Stimulated activated naive CD8-positive, alpha-beta T cell treated with anti-CD3 and anti-CD28 coated beads, Interleukin-15, Interleukin-2, amounts not matched to agents 100 ng/mL and 50 ng/mL, for 24 hours (primary cell): ENCODE data around the gene ZNF808.
"Not testable (repeated sequence)": the region's sequence is repeated elsewhere in the genome, so short reads cannot be mapped to it uniquely, and the experiment has no call there.

Experiments used
- H3K27ac Mint-ChIP-seq: one replicate; pipeline ENCODE4 v1.8.0; 2021; ENCODE audit warnings: mild to moderate bottlenecking, mixed read lengths
- H3K27me3 Mint-ChIP-seq: one replicate; pipeline ENCODE4 v1.8.0; 2021; ENCODE audit warnings: mixed read lengths
- H3K36me3 Mint-ChIP-seq: one replicate; pipeline ENCODE4 v1.8.0; 2021; ENCODE audit warnings: low read depth, mixed read lengths
- H3K4me1 Mint-ChIP-seq: one replicate; pipeline ENCODE4 v1.8.0; 2021; ENCODE audit warnings: low read depth, mixed read lengths
- H3K4me3 Mint-ChIP-seq: one replicate; pipeline ENCODE4 v1.8.0; 2021; ENCODE audit warnings: mild to moderate bottlenecking, mixed read lengths
- H3K9me3 Mint-ChIP-seq: one replicate; pipeline ENCODE4 v1.8.0; 2021; ENCODE audit warnings: mixed read lengths

Gene ZNF808

DNA sequence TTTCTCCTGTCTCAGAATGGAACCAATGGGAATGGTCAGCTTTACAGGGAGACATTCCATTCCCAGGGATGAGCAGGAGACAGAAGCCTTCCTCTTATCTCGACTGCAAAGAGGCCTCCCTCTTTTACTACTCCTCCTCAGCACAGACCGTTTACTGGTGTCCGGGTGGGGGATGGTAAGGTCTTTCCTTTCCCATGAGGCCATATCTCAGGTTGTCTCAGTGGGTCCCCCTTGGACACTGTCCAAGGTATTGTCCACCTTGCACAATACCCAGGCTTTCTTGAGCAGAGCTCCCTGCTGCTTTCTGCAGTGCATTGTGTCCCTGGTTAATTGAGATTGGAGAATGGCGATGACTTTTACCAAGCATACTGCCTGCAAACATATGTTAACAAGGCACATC, 7.5 kb upstream of the ZNF808 start:
- Mint-ChIP-seq H3K4me3 (no peak overlapping the region), H3K27ac (no peak overlapping the region), H3K36me3 (peaks cover 13% of the 10 kb centered on the region), H3K27me3 (peaks cover 6% of the 10 kb centered on the region), H3K9me3 (peaks cover 38% of the 10 kb centered on the region), H3K4me1 (no peaks in the 10 kb centered on the region)

GRCh38 chr19:52522551-52522950, 4.9 kb upstream of the ZNF808 start:
- Mint-ChIP-seq H3K36me3 (peaks cover 10% of the 10 kb centered on the region), H3K27ac (no peak overlapping the region), H3K4me1 (peaks cover 5% of the 10 kb centered on the region), H3K9me3 (peaks cover 22% of the 10 kb centered on the region), H3K27me3 (peaks cover 6% of the 10 kb centered on the region), H3K4me3 (no peak overlapping the region)

DNA sequence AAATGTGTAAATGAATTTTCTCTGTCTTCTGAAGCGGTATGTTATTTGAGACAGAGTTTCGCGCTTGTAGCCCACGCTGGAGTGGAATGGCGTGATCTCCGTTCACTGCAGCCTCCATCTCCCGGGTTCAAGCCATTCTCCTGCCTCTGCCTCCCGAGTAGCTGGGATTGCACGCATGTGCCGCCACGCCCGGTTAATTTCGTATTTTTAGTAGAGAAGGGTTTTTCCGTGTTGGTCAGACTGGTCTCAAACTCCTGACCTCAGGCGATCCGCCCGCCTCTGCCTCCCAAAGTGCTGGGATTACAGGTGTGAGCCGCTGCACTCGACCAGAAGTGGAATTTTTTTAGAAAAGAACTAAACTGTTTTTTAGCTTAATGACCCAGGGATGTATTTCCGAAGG, 3.4 kb upstream of the ZNF808 start:
- no peak overlapping the region for H3K27ac Mint-ChIP-seq
- peaks cover 19% of the 10 kb centered on the region for H3K9me3 Mint-ChIP-seq
- H3K36me3 Mint-ChIP-seq, result peaks cover 20% of the 10 kb centered on the region
- peaks cover 6% of the 10 kb centered on the region for H3K27me3 Mint-ChIP-seq
- peaks cover 16% of the 10 kb centered on the region for H3K4me1 Mint-ChIP-seq
- no peak overlapping the region for H3K4me3 Mint-ChIP-seq

GRCh38 chr19:52527956-52528351, 486 bp downstream of the ZNF808 start:
- H3K4me3 Mint-ChIP-seq, result peak overlapping the region; percentile 95
- H3K4me1 Mint-ChIP-seq, result peaks cover 22% of the 10 kb centered on the region
- peaks cover 29% of the 10 kb centered on the region for H3K36me3 Mint-ChIP-seq
- peak overlapping the region; percentile 95 for H3K27ac Mint-ChIP-seq
- no peaks in the 10 kb centered on the region for H3K27me3 Mint-ChIP-seq
- no peaks in the 10 kb centered on the region for H3K9me3 Mint-ChIP-seq

- Mint-ChIP-seq H3K27ac (no peak overlapping the region), H3K9me3 (peaks cover 4% of the 10 kb centered on the region), H3K4me3 (no peak overlapping the region), H3K27me3 (no peaks in the 10 kb centered on the region), H3K36me3 (peaks cover 53% of the 10 kb centered on the region), H3K4me1 (peaks cover 45% of the 10 kb centered on the region)
Measured at GRCh38 chr19:52532480-52532879, 5.0 kb downstream of the ZNF808 start.

- H3K27ac Mint-ChIP-seq, result no peak overlapping the region
- H3K4me1 Mint-ChIP-seq, result peaks cover 37% of the 10 kb centered on the region
- peaks cover 4% of the 10 kb centered on the region for H3K9me3 Mint-ChIP-seq
- no peaks in the 10 kb centered on the region for H3K27me3 Mint-ChIP-seq
- H3K4me3 Mint-ChIP-seq, result no peak overlapping the region
- peaks cover 52% of the 10 kb centered on the region for H3K36me3 Mint-ChIP-seq
Measured at GRCh38 chr19:52533901-52534300, 6.4 kb downstream of the ZNF808 start.

DNA sequence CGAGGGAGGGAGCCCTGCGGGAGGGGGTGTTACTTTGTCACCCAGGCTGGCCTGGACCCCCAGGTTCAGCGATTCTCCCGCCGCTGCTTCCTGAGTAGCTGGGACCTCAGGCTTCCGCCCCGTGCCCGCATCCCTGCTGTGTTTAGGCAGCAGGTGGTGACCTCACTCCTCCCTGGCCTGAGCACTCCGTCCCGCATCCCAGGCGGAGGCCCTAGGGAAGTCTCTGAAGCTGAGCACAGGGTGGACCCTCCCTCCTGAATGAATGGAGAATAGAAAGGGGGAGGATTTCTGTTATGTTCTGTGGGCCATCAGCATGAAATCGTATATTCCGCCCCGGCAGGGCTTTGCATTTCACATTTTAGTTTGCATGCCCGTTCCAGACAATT, 7.9 kb downstream of the ZNF808 start:
- not testable (repeated sequence) for H3K9me3 Mint-ChIP-seq, H3K27me3 Mint-ChIP-seq, H3K27ac Mint-ChIP-seq
- Mint-ChIP-seq H3K4me1 (peaks cover 37% of the 10 kb centered on the region), H3K36me3 (peaks cover 58% of the 10 kb centered on the region), H3K4me3 (peak overlapping the region; percentile 90)

- Mint-ChIP-seq H3K27me3 (no peaks in the 10 kb centered on the region), H3K4me3 (peak overlapping the region; percentile 90), H3K27ac (peak overlapping the region; percentile 87), H3K36me3 (peaks cover 63% of the 10 kb centered on the region), H3K9me3 (peaks cover 4% of the 10 kb centered on the region), H3K4me1 (peaks cover 42% of the 10 kb centered on the region)
Measured at GRCh38 chr19:52535771-52536447, 8.4 kb downstream of the ZNF808 start.

GRCh38 chr19:52536448-52536800, 9.0 kb downstream of the ZNF808 start:
- H3K27ac Mint-ChIP-seq, result peak overlapping the region; percentile 87
- no peaks in the 10 kb centered on the region for H3K27me3 Mint-ChIP-seq
- peaks cover 42% of the 10 kb centered on the region for H3K4me1 Mint-ChIP-seq
- peaks cover 68% of the 10 kb centered on the region for H3K36me3 Mint-ChIP-seq
- peaks cover 4% of the 10 kb centered on the region for H3K9me3 Mint-ChIP-seq
- peak overlapping the region; percentile 90 for H3K4me3 Mint-ChIP-seq

- not testable (repeated sequence) for H3K27ac Mint-ChIP-seq, H3K4me3 Mint-ChIP-seq, H3K27me3 Mint-ChIP-seq
- H3K4me1 Mint-ChIP-seq, result peaks cover 59% of the 10 kb centered on the region
- peaks cover 14% of the 10 kb centered on the region for H3K9me3 Mint-ChIP-seq
- peaks cover 72% of the 10 kb centered on the region for H3K36me3 Mint-ChIP-seq
Measured at GRCh38 chr19:52538815-52539214, 11.3 kb downstream of the ZNF808 start.

DNA sequence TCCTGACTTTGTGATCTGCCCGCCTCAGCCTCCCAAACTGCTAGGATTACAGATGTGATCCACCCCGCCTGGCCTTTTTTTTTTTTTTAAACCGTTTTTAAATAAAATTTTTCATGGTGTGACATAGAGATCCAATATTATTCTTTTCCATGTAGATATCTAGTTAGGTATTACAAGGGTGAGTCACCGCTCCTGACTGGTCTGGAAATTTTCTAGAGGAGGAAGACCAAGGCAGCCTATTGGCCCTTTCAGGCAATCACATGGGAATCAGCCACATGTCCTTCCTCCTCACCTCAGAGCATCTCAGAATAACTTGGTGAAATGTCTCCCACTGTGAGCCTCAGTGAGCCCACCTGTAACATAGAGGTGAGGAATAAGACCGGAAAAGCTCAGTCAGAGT, 13.7 kb downstream of the ZNF808 start:
- peaks cover 78% of the 10 kb centered on the region for H3K36me3 Mint-ChIP-seq
- H3K27ac Mint-ChIP-seq, H3K27me3 Mint-ChIP-seq, H3K4me3 Mint-ChIP-seq: not testable (repeated sequence)
- peaks cover 10% of the 10 kb centered on the region for H3K9me3 Mint-ChIP-seq
- H3K4me1 Mint-ChIP-seq, result peaks cover 43% of the 10 kb centered on the region

- Mint-ChIP-seq H3K4me1 (peaks cover 38% of the 10 kb centered on the region), H3K27ac (no peak overlapping the region), H3K36me3 (peaks cover 83% of the 10 kb centered on the region), H3K27me3 (no peaks in the 10 kb centered on the region), H3K4me3 (no peak overlapping the region), H3K9me3 (peaks cover 10% of the 10 kb centered on the region)
Measured at GRCh38 chr19:52541608-52542007, 14.1 kb downstream of the ZNF808 start.

GRCh38 chr19:52542541-52542940, 15.1 kb downstream of the ZNF808 start:
- H3K27me3 Mint-ChIP-seq, result not testable (repeated sequence)
- peaks cover 82% of the 10 kb centered on the region for H3K36me3 Mint-ChIP-seq
- H3K27ac Mint-ChIP-seq, result peak overlapping the region; percentile 6
- H3K9me3 Mint-ChIP-seq, result peaks cover 10% of the 10 kb centered on the region
- peaks cover 31% of the 10 kb centered on the region for H3K4me1 Mint-ChIP-seq
- peak overlapping the region; percentile 50 for H3K4me3 Mint-ChIP-seq

GRCh38 chr19:52542984-52543664, 15.7 kb downstream of the ZNF808 start:
- H3K4me1 Mint-ChIP-seq, result peaks cover 31% of the 10 kb centered on the region
- no peaks in the 10 kb centered on the region for H3K27me3 Mint-ChIP-seq
- H3K9me3 Mint-ChIP-seq, result peaks cover 10% of the 10 kb centered on the region
- peak overlapping the region; percentile 50 for H3K4me3 Mint-ChIP-seq
- H3K27ac Mint-ChIP-seq, result peak overlapping the region; percentile 6
- H3K36me3 Mint-ChIP-seq, result peaks cover 86% of the 10 kb centered on the region

- H3K4me3 Mint-ChIP-seq, result no peak overlapping the region
- peaks cover 90% of the 10 kb centered on the region for H3K36me3 Mint-ChIP-seq
- no peaks in the 10 kb centered on the region for H3K4me1 Mint-ChIP-seq
- H3K27ac Mint-ChIP-seq, result no peak overlapping the region
- H3K9me3 Mint-ChIP-seq, result peaks cover 58% of the 10 kb centered on the region
- H3K27me3 Mint-ChIP-seq, result no peaks in the 10 kb centered on the region
Measured at GRCh38 chr19:52554216-52554971, 26.9 kb downstream of the ZNF808 start.
